BLaER1 treated with 17β-estradiol and CSF1 and Interleukin-3, amounts not matched to agents 10 nM and 100 nM (cell line): ENCODE results near the gene NRXN2.

Experiments
- H3K27ac ChIP-seq, 11 experiments: shearing (Covaris generic); formaldehyde crosslinking; 2 replicates each; pipeline ENCODE4 v1.8.1; 2022
- H3K27me3 ChIP-seq, 11 experiments: shearing (Covaris generic); formaldehyde crosslinking; 2 replicates each; pipeline ENCODE4 v1.8.1; 2022
- H3K36me3 ChIP-seq, 11 experiments: shearing (Covaris generic); formaldehyde crosslinking; 2 replicates each; pipeline ENCODE4 v1.8.1; 2022
- H3K4me1 ChIP-seq, 10 experiments: shearing (Covaris generic); formaldehyde crosslinking; 2 replicates each; pipeline ENCODE4 v1.8.1; 2022
- H3K4me2 ChIP-seq, 11 experiments: shearing (Covaris generic); formaldehyde crosslinking; 2 replicates each; pipeline ENCODE4 v1.8.1; 2022
- H3K4me3 ChIP-seq, 10 experiments: shearing (Covaris generic); formaldehyde crosslinking; 2 replicates each; pipeline ENCODE4 v1.8.1; 2022
- H3K9ac ChIP-seq, 11 experiments: shearing (Covaris generic); formaldehyde crosslinking; 2 replicates each; pipeline ENCODE4 v1.8.1; 2022
- H3K9me3 ChIP-seq, 11 experiments: shearing (Covaris generic); formaldehyde crosslinking; replicated peaks in 1 of 11; 2 replicates each; pipeline ENCODE4 v1.8.1; 2022
- H4K20me1 ChIP-seq, 11 experiments: shearing (Covaris generic); formaldehyde crosslinking; 2 replicates each; pipeline ENCODE4 v1.8.1; 2022
- Cebpa-rat ChIP-seq, 11 experiments: shearing (Covaris generic); IDR thresholded peaks; 2 replicates each; pipeline ENCODE4 v1.8.1; 2022

The NRXN2 gene

GRCh38 chr11:64652586-64653387, 70.2 kb downstream of the NRXN2 start:
- no peak overlapping the region for H3K4me3 ChIP-seq
- 0 out of 22 replicates have a peak overlapping the region, but pooled peaks of 1 of the 11 experiments have one; percentile 27 for H3K9ac ChIP-seq
- no peaks in the 10 kb centered on the region for H3K36me3 ChIP-seq
- no peak overlapping the region for H3K27ac ChIP-seq
- peaks cover 0 to 10% (median 0%) of the 10 kb centered on the region in 11 experiments; a peak in 1 of 22 replicates for H4K20me1 ChIP-seq
- no peak for TF ChIP-seq Cebpa-rat (IDR thresholded peaks at IDR 0.05)
- no peaks in the 10 kb centered on the region for H3K9me3 ChIP-seq
- H3K27me3 ChIP-seq: 0 out of 22 replicates have a peak, but pooled peaks cover 0 to 4% (median 0%) of the 10 kb centered on the region in 11 experiments
- peaks cover 45 to 99% (median 85%) of the 10 kb centered on the region in 10 experiments for H3K4me1 ChIP-seq
- H3K4me2 ChIP-seq: peak overlapping the region; percentile 20 to 100 (median 91); a peak in 21 of 22 replicates

- Histone ChIP-seq H3K4me2 (0 out of 22 replicates have a peak overlapping the region, but pooled peaks of 4 of the 11 experiments have one; percentile 2 to 35 (median 13)), H4K20me1 (peaks cover 0 to 19% (median 0%) of the 10 kb centered on the region in 11 experiments; a peak in 3 of 22 replicates)
Measured at GRCh38 chr11:64650923-64651523, 72.0 kb downstream of the NRXN2 start.

GRCh38 chr11:64649291-64649697, 73.7 kb downstream of the NRXN2 start:
- peaks cover 8 to 38% (median 23%) of the 10 kb centered on the region in 11 experiments for H3K27me3 ChIP-seq
- no peak overlapping the region for H3K4me3 ChIP-seq
- H3K9me3 ChIP-seq: no peaks in the 10 kb centered on the region
- peak overlapping the region in 8 of 11 experiments; percentile 18 to 86 (median 69); a peak in 9 of 22 replicates for H3K4me2 ChIP-seq
- peaks cover 16 to 91% (median 70%) of the 10 kb centered on the region in 10 experiments for H3K4me1 ChIP-seq
- no peak for TF ChIP-seq Cebpa-rat (IDR thresholded peaks at IDR 0.05)
- H3K9ac ChIP-seq: no peak overlapping the region
- H4K20me1 ChIP-seq: peaks cover 0 to 33% (median 0%) of the 10 kb centered on the region in 11 experiments; a peak in 4 of 22 replicates
- H3K36me3 ChIP-seq: no peaks in the 10 kb centered on the region
- H3K27ac ChIP-seq: no peak overlapping the region

More at GRCh38 chr11:64650923-64651523, 72.0 kb downstream of the NRXN2 start:
- Histone ChIP-seq H3K27ac (no peak overlapping the region), H3K4me3 (no peak overlapping the region), H3K9me3 (no peaks in the 10 kb centered on the region), H3K27me3 (peaks cover 0 to 21% (median 6%) of the 10 kb centered on the region in 11 experiments; a peak in 13 of 22 replicates), H3K9ac (no peak overlapping the region), H3K4me1 (peaks cover 33 to 93% (median 75%) of the 10 kb centered on the region in 10 experiments), H3K36me3 (no peaks in the 10 kb centered on the region)
- TF ChIP-seq Cebpa-rat (IDR thresholded peaks at IDR 0.05): no peak

GRCh38 chr11:64648551-64648950, 74.4 kb downstream of the NRXN2 start:
- TF ChIP-seq Cebpa-rat (IDR thresholded peaks at IDR 0.05): no peak

GRCh38 chr11:64647019-64647779, 75.8 kb downstream of the NRXN2 start:
- Histone ChIP-seq H4K20me1 (peaks cover 0 to 42% (median 7%) of the 10 kb centered on the region in 11 experiments; a peak in 15 of 22 replicates), H3K4me1 (peaks cover 8 to 84% (median 63%) of the 10 kb centered on the region in 10 experiments; a peak in 19 of 20 replicates), H3K9me3 (no peaks in the 10 kb centered on the region), H3K27me3 (peaks cover 29 to 56% (median 44%) of the 10 kb centered on the region in 11 experiments), H3K4me3 (no peak overlapping the region), H3K27ac (no peak overlapping the region), H3K9ac (no peak overlapping the region), H3K4me2 (peak overlapping the region in 9 of 11 experiments; percentile 37 to 86 (median 68); a peak in 18 of 22 replicates), H3K36me3 (no peaks in the 10 kb centered on the region)
- no peak for TF ChIP-seq Cebpa-rat (IDR thresholded peaks at IDR 0.05)

More at GRCh38 chr11:64648551-64648950, 74.4 kb downstream of the NRXN2 start:
- H4K20me1 ChIP-seq: peaks cover 0 to 34% (median 0%) of the 10 kb centered on the region in 11 experiments; a peak in 4 of 22 replicates
- H3K36me3 ChIP-seq: no peaks in the 10 kb centered on the region
- H3K4me1 ChIP-seq: peaks cover 9 to 90% (median 68%) of the 10 kb centered on the region in 10 experiments
- no peaks in the 10 kb centered on the region for H3K9me3 ChIP-seq
- H3K4me2 ChIP-seq: peak overlapping the region in 9 of 11 experiments; percentile 37 to 86 (median 68); a peak in 17 of 22 replicates
- H3K27ac ChIP-seq: no peak overlapping the region
- peaks cover 15 to 45% (median 31%) of the 10 kb centered on the region in 11 experiments for H3K27me3 ChIP-seq
- no peak overlapping the region for H3K4me3 ChIP-seq
- H3K9ac ChIP-seq: peak overlapping the region in 2 of 11 experiments; percentile 15 to 23; a peak in 3 of 22 replicates

- Histone ChIP-seq H3K27me3 (peaks cover 53 to 81% (median 68%) of the 10 kb centered on the region in 11 experiments), H3K9me3 (no peaks in the 10 kb centered on the region), H3K4me2 (peak overlapping the region in 10 of 11 experiments; percentile 21 to 66 (median 56); a peak in 16 of 22 replicates), H3K27ac (no peak overlapping the region), H4K20me1 (peaks cover 0 to 53% (median 13%) of the 10 kb centered on the region in 11 experiments; a peak in 15 of 22 replicates), H3K4me1 (peaks cover 8 to 78% (median 55%) of the 10 kb centered on the region in 10 experiments; a peak in 19 of 20 replicates), H3K9ac (no peak overlapping the region), H3K4me3 (no peak overlapping the region), H3K36me3 (no peaks in the 10 kb centered on the region)
- no peak for TF ChIP-seq Cebpa-rat (IDR thresholded peaks at IDR 0.05)
Measured at GRCh38 chr11:64644647-64645275, 78.2 kb downstream of the NRXN2 start.

GRCh38 chr11:64643920-64644646, 78.9 kb downstream of the NRXN2 start:
- no peak for TF ChIP-seq Cebpa-rat (IDR thresholded peaks at IDR 0.05)
- Histone ChIP-seq H3K27me3 (peaks cover 60 to 88% (median 75%) of the 10 kb centered on the region in 11 experiments), H3K36me3 (no peaks in the 10 kb centered on the region), H3K9ac (no peak overlapping the region), H3K9me3 (no peaks in the 10 kb centered on the region), H3K27ac (no peak overlapping the region), H3K4me2 (peak overlapping the region in 8 of 11 experiments; percentile 41 to 66 (median 62); a peak in 15 of 22 replicates), H4K20me1 (peaks cover 0 to 60% (median 13%) of the 10 kb centered on the region in 11 experiments; a peak in 15 of 22 replicates), H3K4me3 (no peak overlapping the region), H3K4me1 (peaks cover 8 to 78% (median 57%) of the 10 kb centered on the region in 10 experiments; a peak in 19 of 20 replicates)
